NB4 (cell line): Measurements from ENCODE around the gene ZCCHC7.
"Not testable (repeated sequence)": the region's sequence is repeated elsewhere in the genome, so short reads cannot be mapped to it uniquely, and the experiment has no call there.

Experiments
- DNase-seq: peaks from one replicate; pipeline ENCODE4 v3.0.0; 2010; ENCODE audit warnings: low read depth
- H3K4me3 ChIP-seq: one replicate; pipeline ENCODE4 v1.5.1; 2011; ENCODE audit warnings: mild to moderate bottlenecking, low read depth, low read length, moderate library complexity
- CTCF ChIP-seq: IDR thresholded peaks from one replicate; pipeline ENCODE4 v1.5.1; 2012; ENCODE audit warnings: low read depth, low read length
- MAX ChIP-seq: IDR thresholded peaks from 2 replicates; pipeline ENCODE4 v1.6.1; 2011; ENCODE audit warnings: low read depth, low read length
- MYC ChIP-seq: IDR thresholded peaks from 2 replicates; pipeline ENCODE4 v1.6.1; 2011; ENCODE audit warnings: low read depth, low read length
- POLR2A ChIP-seq: IDR thresholded peaks from 2 replicates; pipeline ENCODE4 v1.6.1; 2011; ENCODE audit warnings: mild to moderate bottlenecking; ENCODE audit not compliant: insufficient read length; ENCODE audit errors: extremely low read depth

ZCCHC7 gene

DNA sequence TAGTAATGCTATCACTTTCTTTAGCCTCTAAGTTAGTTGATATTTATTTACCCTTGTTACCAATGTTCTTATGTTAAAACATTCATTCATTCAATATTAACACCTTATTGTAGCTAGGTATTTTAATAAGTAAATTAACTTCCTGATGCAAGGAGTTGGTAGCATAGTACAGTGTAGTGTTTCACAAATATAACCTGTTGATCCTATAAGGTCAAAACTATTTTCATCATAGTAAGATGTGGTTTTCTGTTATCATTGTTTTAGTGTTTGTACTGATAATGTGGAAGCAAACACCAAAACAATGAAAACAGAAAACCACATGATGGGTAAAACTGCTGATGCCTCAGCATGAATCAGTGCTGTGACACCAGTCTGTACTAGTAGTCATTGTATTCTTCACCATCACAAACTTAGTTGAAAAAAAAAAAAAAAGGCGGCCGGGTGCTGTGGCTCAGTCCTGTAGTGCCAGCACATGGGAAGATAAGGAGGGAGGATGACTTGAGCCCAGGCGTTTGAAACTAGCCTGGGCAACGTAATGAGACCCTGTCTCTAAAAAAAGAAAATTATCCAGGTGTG lies 36.5 kb downstream of the ZCCHC7 start:
- DNase-seq, result no peak
- TF ChIP-seq MAX, result no peak
- TF ChIP-seq POLR2A, result no peak
- no peak for TF ChIP-seq MYC
- no peak for TF ChIP-seq CTCF
- H3K4me3 ChIP-seq, result no peak overlapping the region

DNA sequence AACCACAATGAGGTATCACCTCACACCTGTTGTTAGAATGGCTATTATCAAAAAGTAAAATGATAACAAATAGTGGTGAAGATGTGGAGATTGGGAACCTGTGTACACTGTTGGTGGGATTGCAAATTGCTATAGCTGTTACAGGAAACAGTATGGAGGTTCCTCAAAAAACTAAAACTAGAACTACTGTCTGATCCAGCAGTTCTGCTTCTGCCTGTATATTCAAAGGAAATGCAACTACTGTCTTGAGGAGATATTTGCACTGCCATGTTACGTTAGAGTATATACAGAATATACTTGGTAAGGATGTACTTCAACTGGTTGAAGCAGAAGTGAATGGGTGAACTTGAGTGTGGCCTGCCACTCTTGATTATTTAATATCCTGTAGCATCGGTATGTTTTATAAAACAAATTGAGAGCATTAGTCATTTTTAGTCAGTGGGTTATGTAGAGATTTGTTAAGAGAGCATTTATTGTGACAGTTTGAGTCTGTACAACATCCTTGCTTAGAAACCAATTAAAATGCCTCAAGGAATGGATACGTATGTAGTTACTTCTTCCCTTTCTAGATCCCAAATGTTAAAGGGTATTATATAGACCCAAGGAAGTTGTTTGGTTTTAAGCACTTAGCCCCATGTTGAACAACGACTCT lies 37.5 kb downstream of the ZCCHC7 start:
- DNase-seq, result peak; percentile 4
- H3K4me3 ChIP-seq, result no peak overlapping the region
- TF ChIP-seq MAX (no peak), CTCF (no peak), POLR2A (no peak), MYC (no peak)

DNA sequence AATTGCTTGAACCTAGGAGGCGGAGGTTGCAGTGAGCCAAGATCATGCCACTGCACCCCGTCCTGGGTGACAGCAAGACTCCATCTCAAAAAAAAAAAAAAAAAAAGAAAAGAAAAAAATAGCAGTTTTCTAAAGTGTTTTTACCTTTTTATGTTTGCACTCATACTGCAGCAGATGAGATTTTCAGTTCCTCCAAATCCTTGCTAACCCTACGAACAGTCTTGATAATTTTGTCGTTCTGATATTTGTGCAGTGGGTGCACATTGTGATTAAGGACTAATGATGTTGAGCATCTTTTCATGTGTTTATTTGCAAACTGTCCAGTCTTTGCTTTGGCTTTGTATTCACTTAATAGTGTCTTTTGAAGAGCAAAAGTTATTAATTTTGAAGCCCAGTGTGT lies 42.9 kb downstream of the ZCCHC7 start:
- no peak for TF ChIP-seq MYC
- no peak for TF ChIP-seq CTCF
- no peak for TF ChIP-seq POLR2A
- TF ChIP-seq MAX, result no peak
- H3K4me3 ChIP-seq, result no peak overlapping the region
- no peak for DNase-seq

DNA sequence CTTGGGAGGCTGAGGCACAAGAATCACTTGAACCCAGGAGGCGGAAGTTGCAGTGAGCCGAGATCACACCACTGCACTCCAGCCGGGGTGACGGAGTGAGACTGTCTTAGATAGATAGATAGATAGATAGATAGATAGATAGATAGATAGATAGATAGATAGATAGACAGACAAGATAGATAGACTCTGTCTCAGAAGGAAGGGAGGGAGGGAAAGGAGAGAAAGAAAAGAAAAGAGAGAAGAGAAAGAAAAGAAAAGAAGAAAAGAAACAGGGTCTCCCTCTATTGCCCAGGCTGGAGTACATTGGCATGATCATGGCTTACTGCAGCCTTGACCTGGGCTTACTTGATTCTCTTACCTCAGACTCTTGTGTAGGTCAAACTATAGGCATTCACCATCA lies 44.0 kb downstream of the ZCCHC7 start:
- H3K4me3 ChIP-seq, DNase-seq: not testable (repeated sequence)

DNA sequence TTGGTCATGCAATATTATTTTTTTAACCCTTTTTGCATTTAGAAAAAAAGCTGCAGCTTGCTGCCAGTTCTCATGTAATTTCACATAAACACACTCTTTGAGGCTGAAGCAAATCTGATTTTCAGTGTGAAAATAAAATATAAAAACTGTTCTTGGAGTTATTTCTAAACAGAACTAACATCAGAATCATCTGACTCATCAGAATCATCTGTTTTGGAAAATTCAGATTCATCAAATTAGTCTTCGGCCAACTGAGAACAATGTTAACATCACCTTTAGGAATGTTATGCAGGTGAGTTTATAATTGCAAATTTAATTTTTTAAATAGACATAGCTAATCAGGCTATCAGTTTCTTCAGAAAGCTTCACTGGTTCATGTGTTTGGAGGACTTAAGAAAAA lies 45.3 kb downstream of the ZCCHC7 start:
- H3K4me3 ChIP-seq, result no peak overlapping the region
- DNase-seq, result no peak
- TF ChIP-seq CTCF, result no peak
- no peak for TF ChIP-seq POLR2A
- no peak for TF ChIP-seq MYC

GRCh38 chr9:37167456-37168047 lies 47.2 kb downstream of the ZCCHC7 start:
- no peak for DNase-seq
- TF ChIP-seq MYC (no peak), MAX (no peak), CTCF (no peak), POLR2A (no peak)
- no peak overlapping the region for H3K4me3 ChIP-seq
